Stomach (tissue), 9 donors: ENCODE data around the gene LMCD1. TPM values are rescaled to one million over a fixed set of nuclear protein-coding genes. Genes with fewer than 3 reads are reported as not detected.

Source experiments
- DNase-seq, 2 donors: peaks; one replicate each; pipeline versions ENCODE4 v3.0.0 to v3.0.0-alpha.2; 2013 to 2019
- H3K27ac ChIP-seq, 5 donors: fragments of 200-600 bp in 4 of 5; sonication (generic) in 4 of 5; one replicate each; pipeline ENCODE4 v1.5.1; 2013 to 2019; ENCODE audit warnings: mild to moderate bottlenecking in 1 of 5, moderate library complexity in 1 of 5
- H3K27me3 ChIP-seq, 3 donors: fragments of 200-600 bp; sonication (generic); one replicate each; pipeline ENCODE4 v1.5.1; 2017 to 2019; ENCODE audit warnings: mixed run types in 1 of 3
- H3K36me3 ChIP-seq, 4 donors: fragments of 200-600 bp; sonication (generic); 1 replicate in 3 of 4; 2 replicates in 1 of 4; pipeline ENCODE4 v1.5.1; 2016 to 2019
- H3K4me1 ChIP-seq, 4 donors: fragments of 200-600 bp; sonication (generic); one replicate each; pipeline ENCODE4 v1.5.1; 2016 to 2019
- H3K4me3 ChIP-seq, 4 donors: fragments of 200-600 bp; sonication (generic) in 3 of 4; one replicate each; pipeline ENCODE4 v1.5.1; 2016 to 2019; ENCODE audit warnings: mild to moderate bottlenecking in 1 of 4
- H3K9me3 ChIP-seq, 4 donors: fragments of 200-600 bp; sonication (generic); one replicate each; pipeline ENCODE4 v1.5.1; 2016 to 2019
- CTCF ChIP-seq, 7 experiments: fragments of 450-650 bp in 4 of 7; fragments of 200-600 bp in 3 of 7; sonication (generic) in 3 of 7; IDR thresholded peaks; one replicate each; pipeline ENCODE4 v1.5.1; 2016 to 2019; ENCODE audit warnings: antibody characterized with exemption in 7 of 7, control low read depth in 2 of 7, mild to moderate bottlenecking in 1 of 7
- EP300 ChIP-seq: sonication (generic); formaldehyde crosslinking; IDR thresholded peaks from one replicate; pipeline ENCODE4 v1.6.1; 2017; ENCODE audit warnings: antibody characterized with exemption
- POLR2A ChIP-seq, 4 donors: fragments of 450-650 bp; IDR thresholded peaks; one replicate each; pipeline ENCODE4 v1.6.1; 2016; ENCODE audit warnings: antibody characterized with exemption in 4 of 4, control low read depth in 2 of 4, mild to moderate bottlenecking in 1 of 4, moderate library complexity in 1 of 4
- POLR2AphosphoS5 ChIP-seq, 3 donors: sonication (generic); formaldehyde crosslinking; IDR thresholded peaks; one replicate each; pipeline ENCODE4 v1.6.1; 2016; ENCODE audit warnings: antibody characterized with exemption in 3 of 3
- WGBS, 5 donors: extraction: QIAGEN DNeasy Blood & Tissue Kit in 3 of 5; methylation state at CpG; one replicate each; pipeline versions ENCODE4 v1.1.5 to v1.1.7; 2013 to 2018; 5-methylcytosine and 5-hydroxymethylcytosine counted together
- intact Hi-C: fragments of 100-400 bp; cut with DNase I; formaldehyde crosslinking; loops from one replicate; pipeline ENCODE4 v1.15.1; 2023; ENCODE audit warnings: low total_unique reads
- polyA plus RNA-seq, 3 donors: library from polyadenylated mRNA; stranded (reverse); fragments of 200-250 nt; gene quantifications; one replicate each; pipeline ENCODE4 v1.2.3, GENCODE V29; 2013
- total RNA-seq, 5 donors: library from RNA; depleted of rRNA; stranded (reverse); fragments of >200 nt; gene quantifications; one replicate each; pipeline versions ENCODE4 v1.1.0 to v1.2.3, GENCODE V29; 2014 to 2016
- donor health status: healthy with polysubstance abuse.
- donor health status: Bipolar disorder and iron deficiency.
- donor health status: healthy.

LMCD1 gene
- total and polyA plus RNA-seq, 8 donors = 0.58 to 60.2 (median 23.7) TPM

GRCh38 chr3:8490079-8490552 lies 11.5 kb upstream of the LMCD1 start:
- TF ChIP-seq EP300 = no peak
- no peak for TF ChIP-seq POLR2A (IDR thresholded peaks at IDR 0.05)
- TF ChIP-seq CTCF (IDR thresholded peaks at IDR 0.05) = no peak
- TF ChIP-seq POLR2AphosphoS5 (IDR thresholded peaks at IDR 0.05) = peak in 1 of 3 donors; percentile 90
- intact Hi-C loops = no loop called here
- H3K4me3 ChIP-seq = no peak overlapping the region
- H3K27me3 ChIP-seq = no peaks in the 10 kb centered on the region
- H3K4me1 ChIP-seq = peaks cover 0 to 37% (median 15%) of the 10 kb centered on the region in 4 donors
- no peaks in the 10 kb centered on the region for H3K36me3 ChIP-seq
- DNase-seq = peak in 1 of 2 donors; percentile 60
- H3K27ac ChIP-seq = peak overlapping the region in 4 of 5 donors; percentile 43 to 83 (median 70)
- 58 to 79% (median 71%) methylated on average over 4 of the region's 4 CpGs for WGBS, 5 donors
- no peaks in the 10 kb centered on the region for H3K9me3 ChIP-seq

GRCh38 chr3:8491271-8492144 lies 10.1 kb upstream of the LMCD1 start:
- H3K27me3 ChIP-seq = no peaks in the 10 kb centered on the region
- peak overlapping the region in 3 of 5 donors; percentile 67 to 83 (median 73) for H3K27ac ChIP-seq
- H3K9me3 ChIP-seq = no peaks in the 10 kb centered on the region
- H3K4me3 ChIP-seq = no peak overlapping the region
- intact Hi-C loops = no loop called here
- DNase-seq = no peak
- H3K36me3 ChIP-seq = no peaks in the 10 kb centered on the region
- peaks cover 0 to 31% (median 13%) of the 10 kb centered on the region in 4 donors for H3K4me1 ChIP-seq
- TF ChIP-seq EP300 = no peak
- no peak for TF ChIP-seq CTCF (IDR thresholded peaks at IDR 0.05)
- no peak for TF ChIP-seq POLR2A (IDR thresholded peaks at IDR 0.05)
- TF ChIP-seq POLR2AphosphoS5 (IDR thresholded peaks at IDR 0.05) = no peak
- 78 to 84% (median 82%) methylated on average over 9 of the region's 9 CpGs for WGBS, 5 donors

GRCh38 chr3:8492744-8493511 lies 8.7 kb upstream of the LMCD1 start:
- intact Hi-C loops = no loop called here
- no peaks in the 10 kb centered on the region for H3K27me3 ChIP-seq
- H3K4me1 ChIP-seq = peaks cover 0 to 20% (median 7%) of the 10 kb centered on the region in 4 donors
- no peak overlapping the region for H3K27ac ChIP-seq
- no peaks in the 10 kb centered on the region for H3K36me3 ChIP-seq
- DNase-seq = no peak
- no peak overlapping the region for H3K4me3 ChIP-seq
- 83 to 92% (median 91%) methylated on average over 7 of the region's 7 CpGs for WGBS, 5 donors
- TF ChIP-seq CTCF (IDR thresholded peaks at IDR 0.05) (no peak), POLR2A (IDR thresholded peaks at IDR 0.05) (no peak), EP300 (no peak), POLR2AphosphoS5 (IDR thresholded peaks at IDR 0.05) (no peak)
- H3K9me3 ChIP-seq = no peaks in the 10 kb centered on the region

- H3K27me3 ChIP-seq = no peaks in the 10 kb centered on the region
- no peaks in the 10 kb centered on the region for H3K9me3 ChIP-seq
- TF ChIP-seq CTCF (IDR thresholded peaks at IDR 0.05) (no peak), POLR2A (IDR thresholded peaks at IDR 0.05) (no peak), EP300 (no peak), POLR2AphosphoS5 (IDR thresholded peaks at IDR 0.05) (no peak)
- intact Hi-C loops = no loop called here
- no peak overlapping the region for H3K27ac ChIP-seq
- no peaks in the 10 kb centered on the region for H3K36me3 ChIP-seq
- peaks cover 0 to 20% (median 8%) of the 10 kb centered on the region in 4 donors for H3K4me1 ChIP-seq
- no peak for DNase-seq
- WGBS, 5 donors = 89 to 94% (median 93%) methylated on average over 4 of the region's 4 CpGs
- no peak overlapping the region for H3K4me3 ChIP-seq
Observed at GRCh38 chr3:8493744-8494143, 7.9 kb upstream of the LMCD1 start.
